H1 (cell line): ENCODE data around the gene RASA4.
"Not testable (repeated sequence)": the region's sequence is repeated elsewhere in the genome, so short reads cannot be mapped to it uniquely, and the experiment has no call there.

Experiments used
- CREB1 ChIP-seq: IDR thresholded peaks from 2 replicates; pipeline ENCODE4 v1.6.1; 2012; ENCODE audit warnings: inconsistent platforms
- CTCF ChIP-seq, 3 experiments: IDR thresholded peaks; 1 replicate in 2 of 3; 2 replicates in 1 of 3; pipeline versions ENCODE4 v1.5.1 to v1.6.1; 2011; ENCODE audit warnings: low read length in 3 of 3, mild to moderate bottlenecking in 3 of 3, inconsistent platforms in 2 of 3, low read depth in 1 of 3, moderate library complexity in 1 of 3; ENCODE audit not compliant: insufficient read depth in 1 of 3; ENCODE audit errors: control extremely low read depth in 1 of 3
- EZH2 ChIP-seq: fragments of 200-600 bp; sonication (generic); IDR thresholded peaks from 2 replicates; pipeline ENCODE4 v1.7.1; 2012; ENCODE audit warnings: low read depth, mild to moderate bottlenecking, moderate library complexity, low read length, inconsistent platforms; ENCODE audit not compliant: severe bottlenecking
- RAD21 ChIP-seq, 2 experiments: IDR thresholded peaks in 1 of 2; conservative IDR thresholded peaks in 1 of 2; 2 replicates each; pipeline ENCODE4 v1.6.1; 2011; ENCODE audit warnings: low read depth in 2 of 2, low read length in 2 of 2, improper control_type of control experiment in 1 of 2, inconsistent platforms in 1 of 2, mild to moderate bottlenecking in 1 of 2, moderate library complexity in 1 of 2
- RFX5 ChIP-seq: IDR thresholded peaks from 2 replicates; pipeline ENCODE4 v1.6.1; 2011; ENCODE audit warnings: low read depth, low read length, improper control_type of control experiment, borderline replicate concordance
- RXRA ChIP-seq: IDR thresholded peaks from 2 replicates; pipeline ENCODE4 v1.6.1; 2011; ENCODE audit warnings: low read depth, mild to moderate bottlenecking, low read length, moderate library complexity; ENCODE audit not compliant: insufficient read depth
- SAP30 ChIP-seq: fragments of 300-600 bp; sonication (generic); IDR thresholded peaks from 2 replicates; pipeline ENCODE4 v1.7.1; 2012; ENCODE audit warnings: low read length, moderate library complexity, mild to moderate bottlenecking, inconsistent platforms; ENCODE audit not compliant: insufficient read depth, insufficient replicate concordance
- SIN3A ChIP-seq, 2 experiments: IDR thresholded peaks in 1 of 2; conservative IDR thresholded peaks in 1 of 2; 2 replicates each; pipeline ENCODE4 v1.6.1; 2011 to 2012; ENCODE audit warnings: low read length in 2 of 2, improper control_type of control experiment in 1 of 2, low read depth in 1 of 2, mild to moderate bottlenecking in 1 of 2

DNA sequence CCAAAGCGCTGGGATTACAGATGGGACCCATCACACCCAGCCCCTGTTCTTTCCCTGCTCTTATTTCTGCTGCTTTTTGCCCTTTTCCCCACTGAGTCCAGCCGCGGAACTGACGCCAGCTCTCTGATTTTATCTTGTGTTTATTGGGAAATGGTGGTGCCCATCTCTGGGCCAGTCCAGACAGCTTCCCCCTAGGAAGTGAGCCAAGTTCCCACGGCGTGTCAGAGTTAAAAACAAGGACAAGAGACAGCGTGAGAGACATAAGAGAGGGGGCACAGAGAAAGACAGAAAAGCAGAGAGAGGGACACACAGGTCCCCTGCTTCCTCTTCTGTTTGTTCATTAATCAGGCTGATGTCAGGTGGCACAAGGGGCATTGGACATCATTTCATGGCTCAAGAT is 85.0 kb downstream of the RASA4 start:
- not testable (repeated sequence) for TF ChIP-seq RFX5; RXRA; SAP30; EZH2; CTCF (IDR thresholded peaks at IDR 0.05; ENCODE audit: control extremely low read depth in 1 of 3, insufficient read depth in 1 of 3, low read depth in 1 of 3, low read length in 3 of 3); CREB1; RAD21 (IDR thresholded peaks at IDR 0.05 in 1 of 2, conservative IDR thresholded peaks at IDR 0.05 in 1 of 2; ENCODE audit: low read depth in 2 of 2, low read length in 2 of 2); SIN3A (conservative IDR thresholded peaks at IDR 0.05 in 1 of 2, IDR thresholded peaks at IDR 0.05 in 1 of 2; ENCODE audit: low read depth in 1 of 2, low read length in 2 of 2)
